ENCODE measurements around the gene RNU11. TPM values are rescaled to one million over a fixed set of nuclear protein-coding genes. Genes with fewer than 3 reads are reported as not detected.
"Not testable (repeated sequence)": the region's sequence is repeated elsewhere in the genome, so short reads cannot be mapped to it uniquely, and the experiment has no call there.

The RNU11 gene
- total RNA-seq, 1 experiment from 2014 or later: not detected

DNA sequence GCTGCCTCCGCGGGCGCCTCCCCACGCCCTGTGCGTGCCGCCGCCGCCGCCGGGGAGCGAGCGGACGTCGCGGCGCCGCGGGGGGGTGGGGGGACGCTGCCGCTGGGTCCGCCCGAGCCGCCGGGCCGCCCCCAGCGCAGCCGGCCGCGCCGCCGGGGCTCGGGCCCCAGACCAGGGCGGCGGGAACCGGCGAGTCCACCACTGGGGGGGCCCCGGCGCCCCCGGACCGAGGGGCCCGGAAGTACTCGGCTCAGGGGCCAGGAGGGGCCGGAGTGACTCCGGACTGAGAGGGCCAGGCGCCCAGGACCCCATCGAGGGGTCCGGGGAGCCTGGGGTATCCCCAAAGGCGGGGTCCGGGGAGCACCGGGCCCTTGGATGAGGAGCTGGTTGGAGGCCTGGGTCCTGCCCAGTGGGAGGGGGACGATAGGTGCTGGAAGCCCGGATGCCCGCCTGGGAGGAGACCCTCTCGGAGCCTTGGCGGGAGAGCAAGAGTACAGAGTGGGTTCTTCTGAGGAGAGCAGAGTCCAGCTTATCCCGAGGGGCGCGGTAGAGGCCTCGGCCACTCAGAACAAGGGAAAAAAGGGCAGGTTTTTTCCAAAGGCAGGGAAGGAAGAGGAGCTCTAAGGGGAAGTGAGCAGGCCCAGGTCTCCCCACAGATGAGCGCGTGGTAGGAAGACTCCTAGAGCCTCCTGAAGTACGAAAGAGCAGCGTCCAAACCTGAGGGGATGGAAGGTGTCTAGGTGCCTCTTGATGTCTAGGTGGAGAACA lies 20.7 kb downstream of the RNU11 start:
- POLR2A ChIA-PET: interaction anchor here (0.5 to 5.7 kb wide), 28 partner anchors 8 to 639 kb away, joined by 3 to 94 read pairs (median 4); partner anchors contain the start of genes MED18, RNU11, SRSF4 and TAF12
- BruUV-seq (replicated peaks): TSS peak; percentile 85
- TF ChIP-seq, protein P1, sequence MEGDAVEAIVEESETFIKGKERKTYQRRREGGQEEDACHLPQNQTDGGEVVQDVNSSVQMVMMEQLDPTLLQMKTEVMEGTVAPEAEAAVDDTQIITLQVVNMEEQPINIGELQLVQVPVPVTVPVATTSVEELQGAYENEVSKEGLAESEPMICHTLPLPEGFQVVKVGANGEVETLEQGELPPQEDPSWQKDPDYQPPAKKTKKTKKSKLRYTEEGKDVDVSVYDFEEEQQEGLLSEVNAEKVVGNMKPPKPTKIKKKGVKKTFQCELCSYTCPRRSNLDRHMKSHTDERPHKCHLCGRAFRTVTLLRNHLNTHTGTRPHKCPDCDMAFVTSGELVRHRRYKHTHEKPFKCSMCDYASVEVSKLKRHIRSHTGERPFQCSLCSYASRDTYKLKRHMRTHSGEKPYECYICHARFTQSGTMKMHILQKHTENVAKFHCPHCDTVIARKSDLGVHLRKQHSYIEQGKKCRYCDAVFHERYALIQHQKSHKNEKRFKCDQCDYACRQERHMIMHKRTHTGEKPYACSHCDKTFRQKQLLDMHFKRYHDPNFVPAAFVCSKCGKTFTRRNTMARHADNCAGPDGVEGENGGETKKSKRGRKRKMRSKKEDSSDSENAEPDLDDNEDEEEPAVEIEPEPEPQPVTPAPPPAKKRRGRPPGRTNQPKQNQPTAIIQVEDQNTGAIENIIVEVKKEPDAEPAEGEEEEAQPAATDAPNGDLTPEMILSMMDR (IDR thresholded peaks at IDR 0.05; ENCODE audit: unreplicated experiment): no peak
- DNase-seq (ENCODE audit: unreplicated experiment): peak; percentile 52
- CTCF ChIA-PET: interaction anchor here (0.6 to 1.9 kb wide), 9 partner anchors 13 to 523 kb away, joined by 3 to 7 read pairs (median 3); partner anchors contain the start of gene YTHDF2
- peak overlapping the region; percentile 90 for H3K27ac Mint-ChIP-seq (ENCODE audit: low read depth, unreplicated experiment)
- peaks cover 6% of the 10 kb centered on the region for H3K36me3 Mint-ChIP-seq (ENCODE audit: insufficient read depth, unreplicated experiment)
- H3K4me1 Mint-ChIP-seq (ENCODE audit: insufficient read depth, unreplicated experiment): peaks cover 13% of the 10 kb centered on the region
- H3K9me3 Mint-ChIP-seq (ENCODE audit: unreplicated experiment): no peaks in the 10 kb centered on the region
- H3K4me3 Mint-ChIP-seq (ENCODE audit: unreplicated experiment): peak overlapping the region; percentile 87
- no peaks in the 10 kb centered on the region for H3K27me3 Mint-ChIP-seq (ENCODE audit: insufficient read depth, unreplicated experiment)
- intact Hi-C loops (cut with micrococcal nuclease): no loop called here

DNA sequence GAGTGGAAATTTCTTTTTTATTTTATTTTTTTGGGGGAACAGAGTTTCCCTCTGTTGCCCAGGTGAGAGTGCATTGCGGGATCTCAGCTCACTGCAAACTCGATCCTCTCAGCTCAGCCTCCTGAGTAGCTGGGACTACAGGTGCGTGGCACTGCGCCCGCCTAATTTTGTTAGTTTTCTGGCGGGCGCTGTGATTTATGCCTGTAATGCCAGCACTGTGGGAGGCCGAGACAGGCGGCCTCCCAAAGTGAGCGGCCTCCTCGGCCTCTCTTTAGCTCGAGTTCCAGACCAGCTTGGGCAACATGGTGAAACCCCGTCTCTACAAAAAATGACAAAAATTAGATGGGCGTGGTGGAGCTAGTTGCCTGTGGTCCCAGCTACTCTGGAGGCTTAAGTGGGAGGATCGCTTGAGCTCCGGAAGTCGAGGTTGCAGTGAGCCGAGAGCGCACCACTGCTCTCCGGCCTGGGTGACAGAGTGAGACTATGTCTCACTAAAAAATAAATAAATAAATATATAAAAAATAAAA lies 22.9 kb downstream of the RNU11 start:
- ChIA-PET CTCF (interaction anchor here (0.6 to 0.7 kb wide), 3 partner anchors 30 to 210 kb away, joined by 3 read pairs; no protein-coding TSS in a partner anchor), POLR2A (interaction anchor here (0.7 to 5.7 kb wide), 5 partner anchors 23 to 423 kb away, joined by 3 to 94 read pairs (median 7); partner anchors contain the start of genes RNU11, TAF12 and YTHDF2)
- Mint-ChIP-seq H3K27ac (ENCODE audit: low read depth, unreplicated experiment) (no peak overlapping the region), H3K9me3 (ENCODE audit: unreplicated experiment) (no peaks in the 10 kb centered on the region), H3K4me1 (ENCODE audit: insufficient read depth, unreplicated experiment) (peaks cover 13% of the 10 kb centered on the region), H3K4me3 (ENCODE audit: unreplicated experiment) (no peak overlapping the region), H3K36me3 (ENCODE audit: insufficient read depth, unreplicated experiment) (peaks cover 6% of the 10 kb centered on the region), H3K27me3 (ENCODE audit: insufficient read depth, unreplicated experiment) (no peaks in the 10 kb centered on the region)
- no peak for DNase-seq (ENCODE audit: unreplicated experiment)
- TF ChIP-seq, protein P1 (IDR thresholded peaks at IDR 0.05; ENCODE audit: unreplicated experiment): no peak
- intact Hi-C loops (cut with micrococcal nuclease): no loop called here
- no TSS peak for BruUV-seq (replicated peaks)

DNA sequence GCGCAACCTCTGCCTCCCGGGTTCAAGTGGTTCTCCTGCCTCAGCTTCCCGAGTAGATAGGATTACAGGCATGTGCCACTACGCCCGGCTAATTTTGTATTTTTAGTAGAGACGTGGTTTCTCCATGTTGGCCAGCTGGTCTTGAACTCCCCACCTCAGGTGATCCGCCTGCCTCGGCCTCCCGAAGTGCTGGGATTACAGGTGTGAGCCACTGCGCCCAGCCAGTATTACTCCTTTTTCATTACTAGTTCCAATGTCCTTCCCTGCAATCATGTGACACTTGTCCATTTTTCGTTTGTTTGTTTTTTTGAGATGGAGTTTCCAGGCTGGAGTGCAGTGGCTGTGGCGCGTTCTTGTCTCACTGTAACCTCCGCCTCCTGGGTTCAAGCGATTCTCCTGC lies 24.6 kb downstream of the RNU11 start:
- H3K4me3 Mint-ChIP-seq (ENCODE audit: unreplicated experiment); H3K27ac Mint-ChIP-seq (ENCODE audit: low read depth, unreplicated experiment); BruUV-seq (replicated peaks); H3K9me3 Mint-ChIP-seq (ENCODE audit: unreplicated experiment); H3K36me3 Mint-ChIP-seq (ENCODE audit: insufficient read depth, unreplicated experiment); intact Hi-C loops (cut with micrococcal nuclease); H3K27me3 Mint-ChIP-seq (ENCODE audit: insufficient read depth, unreplicated experiment); CTCF ChIA-PET; DNase-seq (ENCODE audit: unreplicated experiment): not testable (repeated sequence)
- POLR2A ChIA-PET: interaction anchor here (0.7 to 1.8 kb wide), 2 partner anchors 27 to 30 kb away, joined by 3 to 6 read pairs; no protein-coding TSS in a partner anchor
- peaks cover 12% of the 10 kb centered on the region for H3K4me1 Mint-ChIP-seq (ENCODE audit: insufficient read depth, unreplicated experiment)

DNA sequence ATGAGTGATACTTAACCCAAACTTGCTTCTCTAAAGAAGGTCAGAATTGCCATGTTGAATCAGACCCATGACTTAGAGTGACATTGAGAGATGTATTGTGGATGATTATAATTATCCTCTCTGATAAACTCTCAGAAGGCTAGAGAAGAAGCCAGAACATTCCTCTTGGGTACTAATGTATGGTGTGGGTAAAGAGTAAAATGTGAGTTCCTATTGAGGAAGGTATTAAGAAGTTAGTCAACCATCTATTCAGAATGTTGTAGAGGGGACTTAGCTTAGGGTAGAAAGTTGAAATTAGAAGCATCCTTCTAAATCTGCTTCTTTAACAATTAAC lies 27.5 kb downstream of the RNU11 start:
- intact Hi-C loops (cut with micrococcal nuclease): no loop called here
- TF ChIP-seq, protein P1 (IDR thresholded peaks at IDR 0.05; ENCODE audit: unreplicated experiment): no peak
- no TSS peak for BruUV-seq (replicated peaks)
- H3K9me3 Mint-ChIP-seq (ENCODE audit: unreplicated experiment): no peaks in the 10 kb centered on the region
- CTCF ChIA-PET: no interaction called here
- no peaks in the 10 kb centered on the region for H3K27me3 Mint-ChIP-seq (ENCODE audit: insufficient read depth, unreplicated experiment)
- DNase-seq (ENCODE audit: unreplicated experiment): no peak
- H3K27ac Mint-ChIP-seq (ENCODE audit: low read depth, unreplicated experiment): no peak overlapping the region
- no peaks in the 10 kb centered on the region for H3K4me1 Mint-ChIP-seq (ENCODE audit: insufficient read depth, unreplicated experiment)
- H3K36me3 Mint-ChIP-seq (ENCODE audit: insufficient read depth, unreplicated experiment): peaks cover 3% of the 10 kb centered on the region
- H3K4me3 Mint-ChIP-seq (ENCODE audit: unreplicated experiment): no peak overlapping the region
- POLR2A ChIA-PET: interaction anchor here (0.6 to 2.6 kb wide), 4 partner anchors 8 to 61 kb away, joined by 3 to 13 read pairs (median 3); partner anchors contain the start of genes GMEB1, RNU11, TAF12 and YTHDF2
